Testis (tissue), 3 donors: ENCODE data around the gene DYNC1I1. TPM values are rescaled to one million over a fixed set of nuclear protein-coding genes. Genes with fewer than 3 reads are reported as not detected.

Experiments used
- DNase-seq: peaks from one replicate; pipeline ENCODE4 v3.0.0-alpha.2; 2019
- H3K27ac ChIP-seq, 2 donors: fragments of 200-600 bp; sonication (generic); one replicate each; pipeline ENCODE4 v1.5.1; 2019
- H3K27me3 ChIP-seq: fragments of 200-600 bp; sonication (generic); one replicate; pipeline ENCODE4 v1.5.1; 2019
- H3K36me3 ChIP-seq: fragments of 200-600 bp; sonication (generic); one replicate; pipeline ENCODE4 v1.5.1; 2017; ENCODE audit warnings: low read depth; ENCODE audit errors: missing control alignments
- H3K4me1 ChIP-seq: fragments of 200-600 bp; sonication (generic); one replicate; pipeline ENCODE4 v1.5.1; 2019
- H3K4me3 ChIP-seq, 2 donors: fragments of 200-600 bp; sonication (generic); one replicate each; pipeline ENCODE4 v1.5.1; 2017 to 2019
- H3K9me3 ChIP-seq: fragments of 200-600 bp; sonication (generic); one replicate; pipeline ENCODE4 v1.5.1; 2017
- POLR2A ChIP-seq: fragments of 450-650 bp; IDR thresholded peaks from one replicate; pipeline ENCODE4 v1.6.1; 2017; ENCODE audit warnings: antibody characterized with exemption, mild to moderate bottlenecking, moderate library complexity
- WGBS, 2 donors: methylation state at CpG; one replicate each; pipeline ENCODE4 v1.1.5; 2018; 5-methylcytosine and 5-hydroxymethylcytosine counted together
- intact Hi-C: fragments of 100-400 bp; cut with DNase I; formaldehyde crosslinking; loops from one replicate; pipeline ENCODE4 v1.15.1; 2023; ENCODE audit warnings: low total_unique reads
- polyA plus RNA-seq: library from polyadenylated mRNA; stranded (reverse); fragments of 350-450 nt; fragmentation: Illumina TruSeq; extraction: RNeasy Lipid Tissue Mini Kit (QIAGEN cat#74804); gene quantifications from one replicate; pipeline ENCODE4 v1.2.3, GENCODE V29; 2014; ENCODE audit warnings: low read depth, low replicate concordance; ENCODE audit not compliant: insufficient read depth
- total RNA-seq, 2 donors: library from RNA; depleted of rRNA; stranded (reverse); fragments of >200 nt; gene quantifications; one replicate each; pipeline ENCODE4 v1.2.3, GENCODE V29; 2016
- TF ChIP-seq, protein P1 (sequence below), 3 experiments: fragments of 450-650 bp in 2 of 3; fragments of 200-600 bp in 1 of 3; sonication (generic) in 1 of 3; IDR thresholded peaks; one replicate each; pipeline ENCODE4 v1.5.1; 2016 to 2019; ENCODE audit warnings: antibody characterized with exemption in 3 of 3, mild to moderate bottlenecking in 2 of 3, moderate library complexity in 1 of 3

The DYNC1I1 gene
- total and polyA plus RNA-seq, 3 donors from 2014 or later: 3.7 to 7.1 (median 5.0) TPM

DNA sequence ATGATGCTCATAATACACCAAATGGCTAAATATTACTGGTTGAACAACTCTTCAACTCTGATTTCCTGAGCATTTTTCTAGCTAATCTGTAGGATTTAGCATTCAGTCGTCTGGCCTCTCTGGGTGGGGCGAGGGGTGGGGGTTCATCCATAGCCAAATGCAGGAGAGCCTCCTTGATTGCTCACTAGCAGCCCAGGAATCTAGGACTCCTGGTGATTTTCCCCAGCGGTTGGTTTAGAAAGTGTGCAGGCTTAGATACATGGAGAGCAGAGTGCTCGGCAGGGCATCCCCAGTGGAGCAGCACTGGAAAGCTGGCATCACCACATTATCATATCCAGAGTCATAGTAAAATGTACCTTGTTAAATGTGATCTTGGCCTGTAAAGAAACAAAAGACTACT lies 136.1 kb downstream of the DYNC1I1 start:
- no peak for TF ChIP-seq POLR2A
- TF ChIP-seq, protein P1, sequence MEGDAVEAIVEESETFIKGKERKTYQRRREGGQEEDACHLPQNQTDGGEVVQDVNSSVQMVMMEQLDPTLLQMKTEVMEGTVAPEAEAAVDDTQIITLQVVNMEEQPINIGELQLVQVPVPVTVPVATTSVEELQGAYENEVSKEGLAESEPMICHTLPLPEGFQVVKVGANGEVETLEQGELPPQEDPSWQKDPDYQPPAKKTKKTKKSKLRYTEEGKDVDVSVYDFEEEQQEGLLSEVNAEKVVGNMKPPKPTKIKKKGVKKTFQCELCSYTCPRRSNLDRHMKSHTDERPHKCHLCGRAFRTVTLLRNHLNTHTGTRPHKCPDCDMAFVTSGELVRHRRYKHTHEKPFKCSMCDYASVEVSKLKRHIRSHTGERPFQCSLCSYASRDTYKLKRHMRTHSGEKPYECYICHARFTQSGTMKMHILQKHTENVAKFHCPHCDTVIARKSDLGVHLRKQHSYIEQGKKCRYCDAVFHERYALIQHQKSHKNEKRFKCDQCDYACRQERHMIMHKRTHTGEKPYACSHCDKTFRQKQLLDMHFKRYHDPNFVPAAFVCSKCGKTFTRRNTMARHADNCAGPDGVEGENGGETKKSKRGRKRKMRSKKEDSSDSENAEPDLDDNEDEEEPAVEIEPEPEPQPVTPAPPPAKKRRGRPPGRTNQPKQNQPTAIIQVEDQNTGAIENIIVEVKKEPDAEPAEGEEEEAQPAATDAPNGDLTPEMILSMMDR (IDR thresholded peaks at IDR 0.05): no peak
- no peak for DNase-seq
- no peaks in the 10 kb centered on the region for H3K27me3 ChIP-seq
- H3K4me3 ChIP-seq: no peak overlapping the region
- intact Hi-C loops: no loop called here
- no peaks in the 10 kb centered on the region for H3K36me3 ChIP-seq
- H3K9me3 ChIP-seq: no peaks in the 10 kb centered on the region
- no peak overlapping the region for H3K27ac ChIP-seq
- WGBS, 2 donors: 67 to 86% methylated on average over 4 of the region's 4 CpGs
- H3K4me1 ChIP-seq: no peaks in the 10 kb centered on the region

GRCh38 chr7:95910341-95910740 lies 138.0 kb downstream of the DYNC1I1 start:
- Histone ChIP-seq H3K27me3 (no peaks in the 10 kb centered on the region), H3K36me3 (no peaks in the 10 kb centered on the region), H3K4me1 (no peaks in the 10 kb centered on the region), H3K4me3 (no peak overlapping the region), H3K9me3 (no peaks in the 10 kb centered on the region), H3K27ac (no peak overlapping the region)
- TF ChIP-seq, protein P1 (IDR thresholded peaks at IDR 0.05): no peak
- TF ChIP-seq POLR2A: no peak
- intact Hi-C loops: no loop called here
- DNase-seq: no peak

GRCh38 chr7:95915731-95916130 lies 143.4 kb downstream of the DYNC1I1 start:
- no peaks in the 10 kb centered on the region for H3K9me3 ChIP-seq
- 80 to 84% methylated on average over 3 of the region's 3 CpGs for WGBS, 2 donors
- no peaks in the 10 kb centered on the region for H3K27me3 ChIP-seq
- H3K36me3 ChIP-seq: no peaks in the 10 kb centered on the region
- H3K4me3 ChIP-seq: no peak overlapping the region
- H3K4me1 ChIP-seq: no peaks in the 10 kb centered on the region
- intact Hi-C loops: no loop called here
- no peak for DNase-seq
- no peak overlapping the region for H3K27ac ChIP-seq
- TF ChIP-seq POLR2A: no peak
- TF ChIP-seq, protein P1 (IDR thresholded peaks at IDR 0.05): no peak

DNA sequence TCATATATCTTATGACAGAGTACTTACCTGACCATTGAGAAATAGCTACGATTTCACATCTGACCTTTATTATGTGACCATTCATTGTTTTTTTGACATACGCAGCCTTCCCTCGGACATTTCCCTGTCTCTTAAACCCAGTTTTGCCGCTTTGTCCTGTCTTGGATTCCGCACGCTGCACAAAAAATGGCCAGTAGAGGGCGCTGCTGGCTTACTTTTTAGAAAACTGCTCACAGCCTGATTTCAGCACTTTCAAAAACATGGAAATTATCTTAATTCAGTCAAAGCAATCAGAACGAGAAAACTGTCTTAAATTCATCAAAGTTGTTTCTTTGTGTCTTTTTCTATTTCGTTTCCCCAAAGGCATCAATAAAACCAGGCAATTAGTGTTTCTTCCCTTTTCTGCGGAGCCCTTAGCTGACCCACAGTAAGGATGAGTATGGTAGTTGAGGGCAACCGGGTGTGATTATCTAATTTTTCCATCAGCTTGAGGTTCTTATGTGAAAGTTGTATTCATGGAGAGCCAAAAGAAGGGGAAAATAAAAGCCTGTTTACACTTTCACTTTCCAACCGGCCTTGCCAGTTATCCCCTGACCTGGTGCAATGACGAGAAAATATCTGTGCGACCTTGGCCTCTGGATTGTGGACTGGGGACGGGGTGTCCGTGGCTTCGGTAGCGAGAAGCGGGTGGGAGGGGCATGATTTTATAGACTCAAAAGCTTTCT lies 144.4 kb downstream of the DYNC1I1 start:
- TF ChIP-seq, protein P1 (IDR thresholded peaks at IDR 0.05): peak; percentile 94 to 97 (median 95)
- no peak for TF ChIP-seq POLR2A
- H3K27me3 ChIP-seq: no peaks in the 10 kb centered on the region
- peak overlapping the region; percentile 24 to 36 for H3K4me3 ChIP-seq
- no peak overlapping the region for H3K27ac ChIP-seq
- H3K9me3 ChIP-seq: no peaks in the 10 kb centered on the region
- DNase-seq: peak; percentile 95
- H3K4me1 ChIP-seq: no peaks in the 10 kb centered on the region
- H3K36me3 ChIP-seq: no peaks in the 10 kb centered on the region
- intact Hi-C loops: no loop called here
- 3 to 7% methylated on average over 19 of the region's 19 CpGs for WGBS, 2 donors

GRCh38 chr7:95917634-95918033 lies 145.3 kb downstream of the DYNC1I1 start:
- Histone ChIP-seq H3K36me3 (no peaks in the 10 kb centered on the region), H3K27ac (no peak overlapping the region), H3K4me3 (peak overlapping the region in 1 of 2 donors; percentile 36), H3K27me3 (no peaks in the 10 kb centered on the region), H3K4me1 (no peaks in the 10 kb centered on the region), H3K9me3 (no peaks in the 10 kb centered on the region)
- WGBS, 2 donors: 60 to 71% methylated on average over 5 to 8 of the region's 8 CpGs
- TF ChIP-seq POLR2A: no peak
- TF ChIP-seq, protein P1 (IDR thresholded peaks at IDR 0.05): no peak
- intact Hi-C loops: no loop called here
- DNase-seq: no peak
